Colon (tissue), 2 donors: Measurements from ENCODE around the gene NHLRC4.

Experiments
- FAIRE-seq: peaks from 2 replicates; lab custom pipeline; 2012; peaks lifted over from hg19 to GRCh38; lab: Jason Lieb, UNC
- donor health status: control.
- donor health status: control.

NHLRC4 gene

GRCh38 chr16:530111-530817 is 36.5 kb upstream of the NHLRC4 start:
- FAIRE-seq: no peak

- FAIRE-seq: no peak
Observed at GRCh38 chr16:531494-532125, 35.2 kb upstream of the NHLRC4 start.

GRCh38 chr16:533391-534123 is 33.2 kb upstream of the NHLRC4 start:
- FAIRE-seq: no peak

- no peak for FAIRE-seq
Observed at GRCh38 chr16:534135-534534, 32.7 kb upstream of the NHLRC4 start.

- no peak for FAIRE-seq
Observed at GRCh38 chr16:534856-535445, 31.9 kb upstream of the NHLRC4 start.

GRCh38 chr16:535446-536405 is 31.1 kb upstream of the NHLRC4 start:
- no peak for FAIRE-seq

GRCh38 chr16:536746-537145 is 30.1 kb upstream of the NHLRC4 start:
- no peak for FAIRE-seq

GRCh38 chr16:537415-538335 is 29.1 kb upstream of the NHLRC4 start:
- FAIRE-seq: no peak

GRCh38 chr16:539901-540530 is 26.8 kb upstream of the NHLRC4 start:
- FAIRE-seq: no peak

- FAIRE-seq: no peak
Observed at GRCh38 chr16:540645-541340, 26.0 kb upstream of the NHLRC4 start.

- no peak for FAIRE-seq
Observed at GRCh38 chr16:543301-544164, 23.3 kb upstream of the NHLRC4 start.

GRCh38 chr16:544517-544916 is 22.3 kb upstream of the NHLRC4 start:
- no peak for FAIRE-seq

- FAIRE-seq: no peak
Observed at GRCh38 chr16:546909-547770, 19.7 kb upstream of the NHLRC4 start.

- no peak for FAIRE-seq
Observed at GRCh38 chr16:548586-548985, 18.2 kb upstream of the NHLRC4 start.

- no peak for FAIRE-seq
Observed at GRCh38 chr16:549544-550263, 17.1 kb upstream of the NHLRC4 start.

- FAIRE-seq: no peak
Observed at GRCh38 chr16:551210-551609, 15.6 kb upstream of the NHLRC4 start.

- FAIRE-seq: no peak
Observed at GRCh38 chr16:552171-552570, 14.6 kb upstream of the NHLRC4 start.
